AG10803 (cell line): ENCODE data around the gene NKIRAS1.
"Not testable (repeated sequence)": the region's sequence is repeated elsewhere in the genome, so short reads cannot be mapped to it uniquely, and the experiment has no call there.

Experiments
- DNase-seq: peaks from one replicate; pipeline ENCODE4 v3.0.0; 2010; ENCODE audit warnings: low read depth
- H3K4me3 ChIP-seq: 2 replicates; pipeline ENCODE4 v1.5.1; 2011; ENCODE audit warnings: mild to moderate bottlenecking, low read length, control low read depth
- TF ChIP-seq, protein P1 (sequence below): conservative IDR thresholded peaks from 2 replicates; pipeline ENCODE4 v1.5.1; 2011; ENCODE audit warnings: mild to moderate bottlenecking, low read length, control low read depth, inconsistent platforms

The NKIRAS1 gene

DNA sequence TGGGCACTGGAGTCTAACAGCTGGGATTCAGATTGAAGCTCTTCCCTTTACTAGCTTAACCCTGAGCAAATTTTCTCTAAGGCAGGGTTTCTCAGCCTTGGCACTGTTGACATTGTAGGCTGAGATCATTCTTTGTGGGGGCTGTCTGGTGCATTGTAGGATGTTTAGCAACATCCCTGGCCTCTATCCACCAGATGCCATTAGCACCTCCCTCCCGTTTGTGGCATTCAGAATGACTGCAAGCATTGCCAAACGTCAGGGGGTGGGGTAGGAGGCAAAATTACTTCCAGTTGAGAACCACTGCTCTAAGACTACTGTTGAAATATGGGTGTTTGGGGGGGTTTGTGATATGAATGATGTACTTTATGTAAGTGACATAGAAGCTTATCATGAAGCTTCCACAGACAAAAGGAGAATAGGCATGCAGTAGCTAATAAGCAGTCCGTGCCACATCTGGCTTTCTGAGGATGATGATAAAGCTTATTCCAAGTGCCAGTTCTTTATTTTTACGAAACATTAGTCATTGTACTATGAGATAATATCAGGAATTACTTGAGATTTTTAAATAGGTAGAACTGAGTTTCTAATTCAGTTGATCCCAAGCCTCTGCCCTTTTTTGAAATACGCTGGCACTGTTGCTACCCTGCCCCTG is 39.3 kb downstream of the NKIRAS1 start:
- TF ChIP-seq, protein P1, sequence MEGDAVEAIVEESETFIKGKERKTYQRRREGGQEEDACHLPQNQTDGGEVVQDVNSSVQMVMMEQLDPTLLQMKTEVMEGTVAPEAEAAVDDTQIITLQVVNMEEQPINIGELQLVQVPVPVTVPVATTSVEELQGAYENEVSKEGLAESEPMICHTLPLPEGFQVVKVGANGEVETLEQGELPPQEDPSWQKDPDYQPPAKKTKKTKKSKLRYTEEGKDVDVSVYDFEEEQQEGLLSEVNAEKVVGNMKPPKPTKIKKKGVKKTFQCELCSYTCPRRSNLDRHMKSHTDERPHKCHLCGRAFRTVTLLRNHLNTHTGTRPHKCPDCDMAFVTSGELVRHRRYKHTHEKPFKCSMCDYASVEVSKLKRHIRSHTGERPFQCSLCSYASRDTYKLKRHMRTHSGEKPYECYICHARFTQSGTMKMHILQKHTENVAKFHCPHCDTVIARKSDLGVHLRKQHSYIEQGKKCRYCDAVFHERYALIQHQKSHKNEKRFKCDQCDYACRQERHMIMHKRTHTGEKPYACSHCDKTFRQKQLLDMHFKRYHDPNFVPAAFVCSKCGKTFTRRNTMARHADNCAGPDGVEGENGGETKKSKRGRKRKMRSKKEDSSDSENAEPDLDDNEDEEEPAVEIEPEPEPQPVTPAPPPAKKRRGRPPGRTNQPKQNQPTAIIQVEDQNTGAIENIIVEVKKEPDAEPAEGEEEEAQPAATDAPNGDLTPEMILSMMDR, result no peak
- no peak overlapping the region for H3K4me3 ChIP-seq

DNA sequence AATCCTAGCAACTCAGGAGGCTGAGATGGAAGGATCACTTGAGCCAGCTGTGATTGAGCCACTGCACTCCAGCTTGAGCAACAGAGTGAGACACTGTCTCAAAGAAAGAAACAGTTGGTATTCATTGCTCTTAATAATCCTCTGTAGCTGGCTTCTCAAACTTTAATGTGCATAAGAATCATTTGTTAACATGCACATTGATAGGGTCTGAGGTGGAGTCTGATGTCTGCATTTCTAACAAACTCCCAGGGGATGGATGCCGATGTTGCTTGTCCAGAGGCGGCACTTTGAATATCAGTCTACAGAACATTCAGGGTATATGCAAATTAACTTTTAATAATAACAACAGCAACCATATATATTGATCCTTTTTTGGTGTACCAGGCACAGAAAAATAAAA is 39.9 kb downstream of the NKIRAS1 start:
- TF ChIP-seq, protein P1, result no peak
- H3K4me3 ChIP-seq, result no peak overlapping the region
- peak; percentile 26 for DNase-seq

More for the DNA sequence above, 39.3 kb downstream of the NKIRAS1 start:
- DNase-seq, result peak; percentile 96

DNA sequence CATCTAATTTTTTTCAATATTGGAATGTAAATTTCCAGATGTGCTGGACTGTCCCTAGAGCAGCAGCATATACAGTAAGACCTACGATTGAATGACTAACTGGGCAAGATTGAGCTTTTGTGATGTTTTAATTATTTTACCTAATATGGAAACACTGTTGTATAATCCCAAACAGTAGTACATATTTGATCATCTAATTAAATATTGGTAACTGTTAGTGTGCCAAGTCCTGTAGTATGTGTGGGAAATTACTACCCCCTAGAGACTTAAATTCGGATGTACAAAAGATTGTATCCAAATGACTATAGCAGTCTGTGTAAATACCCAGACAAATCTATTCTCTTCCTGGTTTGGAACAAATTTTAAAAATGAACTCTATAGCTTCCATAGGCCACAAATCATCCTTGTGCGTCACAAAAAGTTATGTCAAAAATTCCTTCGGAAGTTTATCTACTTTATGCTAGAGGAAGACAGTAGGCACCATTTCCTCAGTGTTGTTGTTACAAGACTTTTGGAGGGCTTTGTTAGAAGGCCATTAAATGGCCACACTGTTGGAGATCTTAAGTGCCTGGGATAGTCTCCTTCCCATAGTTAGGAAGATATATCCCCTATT is 41.6 kb downstream of the NKIRAS1 start:
- DNase-seq, result peak; percentile 31
- TF ChIP-seq, protein P1, result no peak
- no peak overlapping the region for H3K4me3 ChIP-seq

DNA sequence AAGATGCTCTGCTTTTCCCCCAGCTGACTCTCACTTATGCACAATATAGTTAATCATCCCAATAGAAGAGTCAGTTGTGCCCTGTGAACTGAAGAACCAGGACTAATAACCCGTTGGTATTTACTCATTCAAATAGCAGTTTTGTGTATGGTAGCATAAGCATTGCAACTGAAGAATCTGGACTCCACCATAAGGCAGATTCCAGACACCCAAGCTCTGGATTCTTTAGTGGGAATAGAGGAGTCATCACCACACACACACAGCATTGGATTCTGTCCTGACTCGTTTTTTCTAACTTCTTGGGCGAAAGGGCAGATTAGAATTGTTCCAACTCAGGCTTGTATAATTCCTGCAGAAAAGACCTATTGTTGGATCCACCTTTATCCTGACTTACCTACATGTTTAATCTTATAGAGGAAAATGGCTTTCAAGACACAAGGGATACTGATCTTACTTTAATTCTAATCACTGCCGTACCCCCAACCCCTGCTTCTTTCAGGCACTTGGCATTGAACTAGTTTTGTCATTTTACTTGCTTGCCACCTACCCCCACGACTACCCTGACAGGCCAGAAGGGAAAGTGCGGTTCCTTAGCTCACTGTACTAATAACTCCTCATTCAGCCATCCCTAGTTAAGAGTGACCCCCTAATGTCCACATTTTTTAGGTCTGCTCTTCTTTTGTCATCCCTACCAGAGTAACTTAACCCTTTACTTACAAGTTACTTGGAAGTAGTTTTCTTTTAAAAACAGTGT is 42.3 kb downstream of the NKIRAS1 start:
- H3K4me3 ChIP-seq, result no peak overlapping the region
- DNase-seq, result peak; percentile 85

DNA sequence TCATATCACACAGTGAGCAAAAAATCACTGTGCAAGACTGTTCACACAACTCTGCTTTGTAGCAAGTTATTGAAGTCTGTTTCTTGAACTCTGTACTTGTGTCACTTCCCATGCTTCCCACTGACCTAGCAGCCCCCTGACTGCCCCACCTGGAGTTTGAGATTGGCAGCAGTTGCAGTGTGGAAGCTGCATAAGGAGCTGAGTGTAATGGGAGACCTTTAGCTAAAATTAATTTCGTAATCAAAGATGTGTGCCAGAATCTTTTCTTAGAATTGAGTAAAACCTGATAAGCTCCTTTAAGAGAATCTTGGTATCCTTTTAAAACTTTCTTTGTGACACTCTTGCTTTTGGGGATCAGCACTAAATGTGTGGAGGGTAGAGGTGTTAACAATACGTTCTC is 42.8 kb downstream of the NKIRAS1 start:
- no peak overlapping the region for H3K4me3 ChIP-seq
- TF ChIP-seq, protein P1, result no peak
- DNase-seq, result peak; percentile 31

More for the DNA sequence above, 42.3 kb downstream of the NKIRAS1 start:
- TF ChIP-seq, protein P1, result no peak

DNA sequence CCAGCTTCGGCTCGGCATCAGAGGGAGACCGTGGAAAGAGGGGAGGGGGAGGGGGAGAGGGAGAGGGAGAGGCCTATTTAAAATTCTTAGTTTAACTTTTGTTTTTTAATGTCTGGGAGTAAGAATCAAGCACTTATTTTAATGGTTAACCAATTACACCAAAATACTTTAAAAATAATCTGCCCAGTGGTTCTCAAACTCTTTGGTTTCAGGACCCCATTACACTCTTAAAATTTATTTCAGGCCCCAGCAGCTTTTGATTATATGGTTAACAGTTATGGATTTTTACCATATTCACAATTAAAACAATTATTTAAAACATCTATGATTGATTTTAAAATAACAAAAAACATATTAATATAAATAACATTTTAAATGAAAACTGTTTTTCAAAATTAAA is 44.5 kb downstream of the NKIRAS1 start:
- no peak overlapping the region for H3K4me3 ChIP-seq
- no peak for DNase-seq
- TF ChIP-seq, protein P1, result no peak

DNA sequence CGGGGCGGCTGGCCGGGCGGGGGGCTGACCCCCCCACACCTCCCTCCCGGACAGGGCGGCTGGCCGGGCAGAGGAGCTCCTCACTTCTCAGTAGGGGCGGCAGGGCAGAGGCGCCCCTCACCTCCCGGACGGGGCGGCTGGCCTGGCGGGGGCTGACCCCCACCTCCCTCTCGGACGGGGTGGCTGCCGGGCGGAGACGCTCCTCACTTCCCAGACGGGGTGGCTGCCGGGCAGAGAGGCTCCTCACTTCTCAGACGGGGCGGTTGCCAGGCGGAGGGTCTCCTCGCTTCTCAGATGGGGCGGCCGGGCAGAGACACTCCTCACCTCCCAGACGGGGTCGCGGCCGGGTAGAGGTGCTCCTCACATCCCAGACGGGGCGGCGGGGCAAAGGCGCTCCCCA is 45.4 kb downstream of the NKIRAS1 start:
- not testable (repeated sequence) for H3K4me3 ChIP-seq, DNase-seq

DNA sequence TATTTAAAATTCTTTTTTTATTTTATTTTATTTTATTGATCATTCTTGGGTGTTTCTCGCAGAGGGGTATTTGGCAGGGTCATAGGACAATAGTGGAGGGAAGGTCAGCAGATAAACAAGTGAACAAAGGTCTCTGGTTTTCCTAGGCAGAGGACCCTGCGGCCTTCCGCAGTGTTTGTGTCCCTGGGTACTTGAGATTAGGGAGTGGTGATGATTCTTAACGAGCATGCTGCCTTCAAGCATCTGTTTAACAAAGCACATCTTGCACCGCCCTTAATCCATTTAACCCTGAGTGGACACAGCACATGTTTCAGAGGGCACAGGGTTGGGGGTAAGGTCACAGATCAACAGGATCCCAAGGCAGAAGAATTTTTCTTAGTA is 46.1 kb downstream of the NKIRAS1 start:
- not testable (repeated sequence) for H3K4me3 ChIP-seq, DNase-seq
